Stomach (tissue), 4 donors: ENCODE data around the gene HSPA4L.

ENCODE experiments used
- EP300 ChIP-seq: sonication (generic); formaldehyde crosslinking; IDR thresholded peaks from one replicate; pipeline ENCODE4 v1.6.1; 2017; ENCODE audit warnings: antibody characterized with exemption
- POLR2A ChIP-seq, 4 donors: fragments of 450-650 bp; IDR thresholded peaks; one replicate each; pipeline ENCODE4 v1.6.1; 2016; ENCODE audit warnings: antibody characterized with exemption in 4 of 4, control low read depth in 2 of 4, mild to moderate bottlenecking in 1 of 4, moderate library complexity in 1 of 4
- POLR2AphosphoS5 ChIP-seq, 3 donors: sonication (generic); formaldehyde crosslinking; IDR thresholded peaks; one replicate each; pipeline ENCODE4 v1.6.1; 2016; ENCODE audit warnings: antibody characterized with exemption in 3 of 3
- TF ChIP-seq, protein P1 (sequence below), 7 experiments: fragments of 450-650 bp in 4 of 7; fragments of 200-600 bp in 3 of 7; sonication (generic) in 3 of 7; IDR thresholded peaks; one replicate each; pipeline ENCODE4 v1.5.1; 2016 to 2019; ENCODE audit warnings: antibody characterized with exemption in 7 of 7, control low read depth in 2 of 7, mild to moderate bottlenecking in 1 of 7

DNA sequence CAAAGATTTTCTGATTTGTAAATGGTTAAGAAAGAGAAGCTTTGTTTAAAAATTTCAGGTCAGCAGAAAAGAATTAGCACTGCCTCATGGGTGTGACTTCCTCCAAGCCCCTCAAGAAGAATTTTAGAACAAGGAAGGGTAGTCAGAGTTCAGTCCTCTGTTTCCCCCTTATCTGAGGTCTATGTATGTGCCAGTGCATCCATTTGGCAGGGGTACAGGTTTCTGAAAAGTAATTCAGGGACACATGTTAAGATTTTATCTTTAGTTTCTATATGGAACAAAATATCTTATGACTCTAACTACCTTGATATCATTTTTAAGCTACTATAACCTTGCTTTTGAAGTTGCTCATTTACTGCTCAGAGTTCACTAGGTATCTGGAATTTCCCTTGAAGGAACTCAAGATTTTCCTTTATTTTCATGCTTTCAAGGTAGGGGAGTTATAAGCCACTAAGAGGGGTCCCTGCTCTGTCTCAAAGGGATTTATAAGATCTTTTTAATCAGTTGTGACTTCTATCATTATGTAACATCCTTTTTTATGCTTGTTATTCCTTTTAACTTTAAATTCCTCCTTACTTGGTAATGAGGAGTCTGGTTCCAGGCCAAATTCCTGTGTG, 74.2 kb downstream of the HSPA4L start:
- no peak for TF ChIP-seq POLR2A (IDR thresholded peaks at IDR 0.05)
- TF ChIP-seq, protein P1, sequence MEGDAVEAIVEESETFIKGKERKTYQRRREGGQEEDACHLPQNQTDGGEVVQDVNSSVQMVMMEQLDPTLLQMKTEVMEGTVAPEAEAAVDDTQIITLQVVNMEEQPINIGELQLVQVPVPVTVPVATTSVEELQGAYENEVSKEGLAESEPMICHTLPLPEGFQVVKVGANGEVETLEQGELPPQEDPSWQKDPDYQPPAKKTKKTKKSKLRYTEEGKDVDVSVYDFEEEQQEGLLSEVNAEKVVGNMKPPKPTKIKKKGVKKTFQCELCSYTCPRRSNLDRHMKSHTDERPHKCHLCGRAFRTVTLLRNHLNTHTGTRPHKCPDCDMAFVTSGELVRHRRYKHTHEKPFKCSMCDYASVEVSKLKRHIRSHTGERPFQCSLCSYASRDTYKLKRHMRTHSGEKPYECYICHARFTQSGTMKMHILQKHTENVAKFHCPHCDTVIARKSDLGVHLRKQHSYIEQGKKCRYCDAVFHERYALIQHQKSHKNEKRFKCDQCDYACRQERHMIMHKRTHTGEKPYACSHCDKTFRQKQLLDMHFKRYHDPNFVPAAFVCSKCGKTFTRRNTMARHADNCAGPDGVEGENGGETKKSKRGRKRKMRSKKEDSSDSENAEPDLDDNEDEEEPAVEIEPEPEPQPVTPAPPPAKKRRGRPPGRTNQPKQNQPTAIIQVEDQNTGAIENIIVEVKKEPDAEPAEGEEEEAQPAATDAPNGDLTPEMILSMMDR (IDR thresholded peaks at IDR 0.05), result no peak
- no peak for TF ChIP-seq EP300
- no peak for TF ChIP-seq POLR2AphosphoS5 (IDR thresholded peaks at IDR 0.05)
